HL-60/S4 treated with retinoic acid at 250 ng/mL for 4 days and 3 days (cell line): ENCODE data around the gene SLC22A14.
"Not testable (repeated sequence)": the region's sequence is repeated elsewhere in the genome, so short reads cannot be mapped to it uniquely, and the experiment has no call there.

ENCODE experiments used
- in situ Hi-C: fragments of 300-500 bp; cut with MboI; formaldehyde crosslinking; loops from 2 replicates; pipeline ENCODE4 v1.7.0; 2022; ENCODE audit warnings: low sequenced_read_pairs

SLC22A14 gene

DNA sequence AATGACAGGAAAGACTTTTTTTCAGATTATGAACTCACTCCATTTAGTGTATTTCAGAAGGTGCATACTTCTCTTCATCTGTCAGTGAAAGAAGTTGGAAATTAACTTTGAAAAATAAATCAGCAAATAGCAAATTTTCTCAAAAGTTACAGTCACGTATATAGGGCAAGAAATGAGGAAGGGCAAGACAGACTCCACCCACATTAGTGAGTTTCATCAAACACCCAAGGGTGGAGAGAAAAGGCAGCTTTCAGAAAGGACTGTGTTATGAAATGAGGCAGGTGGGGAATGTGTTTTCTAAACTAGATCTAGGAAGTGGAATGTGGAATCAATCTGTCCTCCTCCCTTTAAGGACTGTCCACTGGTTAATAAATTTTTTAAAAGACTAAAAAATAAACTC lies 13.6 kb upstream of the SLC22A14 start:
- in situ Hi-C loops = no loop called here

DNA sequence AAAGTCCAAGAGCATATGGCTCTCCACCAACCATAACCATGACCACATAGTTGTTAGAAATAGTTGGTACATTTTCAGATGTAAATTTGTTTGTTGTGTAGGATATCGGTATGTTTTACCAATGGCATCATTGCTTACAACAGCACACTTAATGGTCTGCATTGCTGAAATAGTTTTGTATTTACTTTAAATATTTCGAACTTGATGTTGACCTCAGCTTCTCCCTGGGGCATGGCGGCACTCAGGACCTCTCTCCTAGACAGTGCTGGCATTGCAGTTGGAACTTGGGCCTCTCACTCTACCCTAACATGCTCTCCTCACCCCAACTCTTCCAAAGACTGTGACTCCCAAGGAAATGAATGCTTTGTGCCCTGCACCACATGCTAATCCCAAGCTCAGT lies 11.5 kb upstream of the SLC22A14 start:
- in situ Hi-C loops = no loop called here

DNA sequence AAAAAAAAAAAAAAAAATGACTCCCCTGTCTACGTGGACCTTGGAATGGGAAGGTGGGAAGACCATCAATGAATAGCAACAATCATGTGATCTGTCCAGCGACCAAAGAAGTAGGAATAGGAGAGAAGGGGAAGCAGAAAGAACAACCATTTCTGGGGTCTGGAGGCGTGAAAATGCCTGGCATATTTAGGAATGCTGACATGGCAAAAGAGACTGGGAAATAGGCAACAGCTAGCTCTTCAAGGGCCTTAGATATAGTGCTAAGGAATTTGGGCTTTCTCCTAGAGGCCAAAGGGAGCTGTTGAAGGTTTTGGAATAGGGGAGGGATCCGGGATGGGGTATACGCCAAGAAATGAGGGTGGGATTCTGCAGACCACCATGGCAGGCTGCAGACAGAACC lies 10.5 kb upstream of the SLC22A14 start:
- in situ Hi-C loops = no loop called here

DNA sequence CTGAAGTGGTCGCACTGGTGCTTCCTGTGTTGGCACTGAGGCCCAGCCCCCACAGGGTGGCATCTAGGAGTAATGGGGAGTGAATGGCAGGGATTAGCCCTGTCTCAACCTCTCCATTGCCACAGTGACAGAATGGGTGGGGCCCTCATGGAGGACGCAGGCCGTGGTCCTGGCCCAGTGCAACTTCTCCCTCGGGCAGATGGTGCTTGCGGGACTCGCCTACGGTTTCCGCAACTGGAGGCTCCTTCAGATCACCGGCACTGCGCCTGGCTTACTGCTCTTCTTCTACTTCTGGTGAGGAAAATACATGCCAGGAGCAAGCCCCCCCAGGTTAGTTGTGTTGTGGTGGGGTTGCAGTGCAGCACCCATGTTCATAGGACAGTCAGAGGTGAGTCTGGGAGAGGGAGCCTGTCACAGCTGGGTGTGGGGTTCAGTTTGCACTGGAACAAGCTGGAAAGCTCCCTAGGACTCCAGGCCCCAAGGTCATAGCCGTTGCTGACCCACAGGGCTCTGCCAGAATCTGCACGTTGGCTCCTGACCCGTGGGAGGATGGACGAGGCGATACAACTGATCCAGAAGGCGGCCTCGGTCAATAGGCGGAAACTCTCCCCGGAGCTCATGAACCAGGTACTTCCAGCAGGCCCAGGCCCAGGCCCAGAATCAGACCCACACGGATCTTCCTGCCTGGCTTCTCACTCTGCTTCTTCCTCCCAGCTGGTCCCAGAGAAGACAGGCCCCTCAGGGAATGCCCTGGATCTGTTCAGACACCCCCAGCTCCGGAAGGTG lies 7.0 kb upstream of the SLC22A14 start:
- in situ Hi-C loops = no loop called here

DNA sequence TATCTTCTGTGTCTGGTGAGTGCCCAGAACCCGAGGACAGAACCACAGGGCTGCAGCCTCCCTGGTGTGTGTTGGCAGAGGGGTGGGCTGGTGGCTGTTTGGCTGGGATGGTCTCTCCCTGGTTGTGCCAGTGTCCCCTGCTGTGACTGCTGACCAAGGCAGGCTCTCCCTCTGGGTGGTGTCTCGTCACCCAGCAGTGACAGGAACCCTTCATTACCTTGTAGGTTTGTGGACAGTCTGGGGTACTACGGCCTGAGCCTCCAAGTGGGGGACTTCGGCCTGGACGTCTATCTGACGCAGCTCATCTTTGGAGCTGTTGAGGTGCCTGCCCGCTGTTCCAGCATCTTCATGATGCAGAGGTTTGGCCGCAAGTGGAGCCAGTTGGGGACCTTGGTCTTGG lies 6.4 kb upstream of the SLC22A14 start:
- in situ Hi-C loops = no loop called here

DNA sequence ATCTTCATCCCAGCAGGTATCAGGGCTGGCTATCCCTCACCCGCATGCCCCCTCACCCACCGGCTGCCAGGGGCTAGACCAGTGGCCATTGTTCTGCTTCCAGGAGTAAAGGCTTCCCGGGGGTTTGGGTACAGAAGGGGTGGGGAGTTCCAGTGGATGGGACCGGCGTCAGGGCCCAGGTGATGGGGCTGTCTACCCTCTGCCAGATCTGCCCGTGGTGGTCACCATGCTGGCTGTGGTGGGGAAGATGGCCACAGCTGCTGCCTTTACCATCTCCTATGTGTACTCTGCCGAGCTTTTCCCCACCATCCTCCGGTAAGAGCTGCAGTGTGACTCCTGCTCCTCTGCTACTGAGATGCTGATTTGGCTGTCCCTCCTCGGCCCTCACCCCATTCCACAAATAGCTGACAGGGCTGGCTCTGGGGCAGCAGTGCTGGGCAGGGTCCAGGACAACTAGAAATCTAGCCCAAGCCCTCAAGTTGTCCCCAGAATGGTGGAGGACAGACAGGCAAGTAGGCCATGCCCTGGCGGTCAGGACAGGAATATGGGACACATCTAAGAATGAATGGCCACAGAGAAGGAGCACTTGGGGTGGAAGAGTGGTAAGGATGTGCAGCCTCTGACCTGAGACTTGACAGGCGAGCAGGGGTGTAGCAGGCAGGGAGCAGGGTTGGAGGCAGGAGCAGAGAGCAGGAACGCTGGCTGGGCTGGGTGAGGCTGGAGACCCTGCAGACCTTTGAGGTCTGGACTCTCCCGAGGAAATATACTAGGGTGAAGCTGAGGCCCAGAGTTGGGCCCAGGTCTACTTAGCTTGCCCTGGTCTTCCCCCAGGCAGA lies 5.8 kb upstream of the SLC22A14 start:
- in situ Hi-C loops = no loop called here

DNA sequence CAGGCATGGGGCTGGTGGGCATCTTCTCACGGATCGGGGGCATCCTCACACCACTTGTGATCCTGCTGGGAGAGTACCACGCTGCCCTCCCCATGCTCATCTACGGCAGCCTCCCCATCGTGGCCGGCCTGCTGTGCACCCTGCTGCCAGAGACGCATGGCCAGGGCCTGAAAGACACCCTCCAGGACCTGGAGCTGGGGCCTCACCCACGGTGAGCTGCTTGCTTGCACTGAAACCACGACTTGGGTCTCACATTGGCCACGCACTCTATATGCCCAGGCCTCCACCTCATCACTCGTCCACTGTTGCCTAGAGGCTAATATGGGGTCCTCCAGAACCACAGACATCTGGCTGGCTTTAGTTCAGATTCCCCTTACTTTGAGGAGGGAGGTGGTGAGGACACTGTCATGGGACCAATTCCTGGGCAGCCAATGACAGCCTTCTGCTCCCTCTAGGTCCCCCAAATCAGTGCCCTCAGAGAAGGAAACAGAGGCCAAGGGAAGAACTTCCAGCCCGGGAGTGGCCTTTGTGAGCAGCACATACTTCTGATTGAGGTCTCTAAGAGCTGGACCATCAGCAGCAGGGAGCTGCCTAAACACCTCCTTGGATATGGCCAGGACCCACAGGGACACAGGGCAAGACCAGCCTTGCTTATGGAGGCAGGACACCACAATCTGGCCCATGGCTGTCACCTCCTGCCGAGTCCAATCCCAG lies 5.0 kb upstream of the SLC22A14 start:
- in situ Hi-C loops = no loop called here

DNA sequence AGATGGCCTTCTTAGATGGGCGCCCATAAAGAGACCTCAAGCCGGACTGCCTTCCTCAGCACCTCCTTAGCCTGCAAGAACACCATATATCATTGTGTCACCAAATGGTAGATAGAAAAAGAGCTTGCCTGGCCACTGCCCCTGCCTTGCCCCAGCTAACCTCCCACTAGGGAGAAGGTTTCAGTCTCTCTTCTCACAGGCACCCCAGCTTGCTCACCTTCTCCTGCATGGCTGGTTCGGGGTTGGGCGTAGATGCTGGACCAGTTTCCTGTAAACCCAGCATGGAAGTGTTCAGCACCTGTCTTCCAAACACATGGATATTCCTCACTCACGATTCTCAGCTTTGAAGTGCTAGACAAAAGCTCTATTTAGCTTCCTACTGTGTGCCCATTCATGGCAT lies 3.3 kb upstream of the SLC22A14 start:
- in situ Hi-C loops = no loop called here

DNA sequence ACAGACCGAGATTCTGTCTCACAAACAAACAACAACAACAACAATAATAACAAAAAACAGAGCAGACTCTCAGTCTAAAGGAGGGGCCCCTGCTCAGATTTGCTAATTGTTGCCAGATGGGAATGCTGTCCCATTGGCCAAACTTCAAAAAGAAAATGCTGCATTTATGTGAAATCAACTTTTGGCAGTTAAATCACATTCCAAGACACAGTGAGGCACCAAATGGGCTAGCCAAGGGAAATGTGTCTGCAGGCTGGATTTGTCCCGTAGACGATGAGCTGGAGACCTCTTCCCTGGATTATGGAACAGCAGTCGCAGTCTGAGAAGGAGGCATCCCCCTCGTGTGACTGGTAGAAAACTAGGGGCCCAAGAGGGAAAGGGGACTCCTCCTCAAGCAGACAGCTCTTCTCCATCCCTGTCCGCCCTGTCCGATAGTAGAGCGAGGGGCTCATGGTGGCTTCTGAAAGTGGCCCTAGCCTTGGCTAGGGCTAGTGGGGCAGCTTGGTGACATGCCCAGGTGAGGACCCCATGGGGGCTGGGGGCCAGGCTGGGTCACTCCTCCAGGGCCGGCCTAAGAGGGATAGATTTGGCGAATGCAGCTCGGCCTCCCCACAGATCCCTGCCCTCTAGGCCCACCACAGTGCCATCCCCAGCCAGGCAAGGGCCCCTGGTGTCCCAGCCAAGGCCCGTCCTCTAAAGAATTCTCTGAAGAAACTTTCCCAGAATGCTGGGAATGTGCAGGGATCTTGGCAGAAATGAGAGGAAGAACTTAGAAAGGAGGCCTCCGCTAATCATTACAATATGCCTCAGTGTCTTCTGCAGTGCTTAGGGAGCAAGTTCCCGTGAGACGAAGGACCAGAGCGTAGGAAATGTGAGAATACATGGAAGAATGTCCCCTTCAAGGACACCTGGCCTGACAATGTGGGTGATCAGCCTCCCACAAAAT lies 2.0 kb downstream of the SLC22A14 start:
- in situ Hi-C loops = no loop called here

DNA sequence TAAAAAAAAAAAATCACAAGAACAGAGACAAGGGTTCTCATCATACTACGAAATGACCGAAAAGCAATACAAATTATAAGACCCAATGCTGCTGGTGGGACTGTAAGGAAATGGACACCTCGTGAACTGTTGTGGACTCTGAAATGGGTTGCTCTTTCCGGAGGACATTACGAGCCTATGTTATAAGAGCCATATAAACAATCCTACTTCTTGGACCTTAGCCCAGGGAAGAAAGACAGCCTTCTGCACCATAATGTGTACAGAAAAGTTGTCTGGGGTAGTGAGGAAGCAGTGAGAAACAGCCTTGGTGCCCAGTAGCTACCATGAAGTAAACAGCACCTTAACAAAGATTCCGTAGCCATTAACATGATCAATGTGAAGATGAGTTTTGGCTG lies 2.7 kb downstream of the SLC22A14 start:
- in situ Hi-C loops = no loop called here

DNA sequence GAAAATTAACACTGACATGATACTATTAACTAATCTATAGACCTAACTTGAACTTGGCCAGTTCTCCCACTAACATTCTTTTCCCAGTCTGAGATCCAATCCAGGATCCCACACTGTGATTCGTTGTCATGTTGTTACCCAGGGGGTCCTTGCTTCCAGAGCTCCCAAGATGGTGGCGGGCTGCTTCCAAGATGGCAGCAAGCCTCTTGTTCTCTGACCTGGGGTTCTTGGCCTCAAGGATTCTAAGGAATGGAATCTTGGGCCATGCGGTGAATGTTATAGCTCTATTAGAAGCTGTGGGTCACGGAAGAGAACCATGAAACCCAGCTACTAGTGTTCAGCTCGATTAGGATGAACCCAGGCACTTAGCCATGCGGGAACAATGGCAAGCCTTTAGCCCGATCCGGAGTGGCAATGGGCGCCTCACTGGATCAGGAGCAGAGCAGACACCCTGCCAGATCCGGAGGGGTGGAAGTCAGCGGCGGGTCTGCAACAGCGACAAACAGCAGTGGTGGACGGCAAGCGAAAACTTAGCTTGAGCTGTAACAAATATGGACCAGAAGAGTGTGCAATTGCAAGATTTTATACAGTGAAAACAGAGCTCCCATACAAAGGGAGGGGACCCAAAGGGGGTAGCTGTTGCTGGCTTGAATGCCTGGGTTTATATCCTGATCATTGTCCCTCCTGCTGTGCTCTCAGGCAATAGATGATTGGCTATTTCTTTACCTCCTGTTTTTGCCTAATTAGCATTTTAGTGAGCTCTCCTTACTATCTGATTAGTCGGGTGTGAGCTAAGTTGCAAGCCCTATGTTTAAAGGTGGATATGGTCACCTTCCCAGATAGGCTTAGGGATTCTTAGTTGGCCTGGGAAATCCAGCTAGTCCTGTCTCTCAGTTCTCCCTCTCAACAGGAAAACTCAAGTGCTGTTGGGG lies 7.5 kb downstream of the SLC22A14 start:
- in situ Hi-C loops = not testable (repeated sequence)

DNA sequence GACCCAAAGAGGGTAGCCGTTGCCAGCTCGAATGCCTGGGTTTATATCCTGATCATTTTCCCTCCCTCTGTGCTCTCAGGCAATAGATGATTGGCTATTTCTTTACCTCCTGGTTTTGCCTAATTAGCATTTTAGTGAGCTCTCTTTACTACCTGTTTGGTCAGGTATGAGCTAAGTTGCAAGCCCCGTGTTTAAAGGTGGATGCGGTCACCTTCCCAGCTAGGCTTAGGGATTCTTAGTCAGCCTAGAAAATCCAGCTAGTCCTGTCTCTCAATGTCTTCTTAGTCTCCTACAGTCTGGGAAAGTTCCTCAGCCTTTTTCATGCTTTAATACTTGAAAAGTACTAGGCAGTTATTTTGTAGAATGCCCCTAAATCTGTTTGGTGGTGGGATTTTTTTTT lies 15.0 kb downstream of the SLC22A14 start:
- in situ Hi-C loops = not testable (repeated sequence)

DNA sequence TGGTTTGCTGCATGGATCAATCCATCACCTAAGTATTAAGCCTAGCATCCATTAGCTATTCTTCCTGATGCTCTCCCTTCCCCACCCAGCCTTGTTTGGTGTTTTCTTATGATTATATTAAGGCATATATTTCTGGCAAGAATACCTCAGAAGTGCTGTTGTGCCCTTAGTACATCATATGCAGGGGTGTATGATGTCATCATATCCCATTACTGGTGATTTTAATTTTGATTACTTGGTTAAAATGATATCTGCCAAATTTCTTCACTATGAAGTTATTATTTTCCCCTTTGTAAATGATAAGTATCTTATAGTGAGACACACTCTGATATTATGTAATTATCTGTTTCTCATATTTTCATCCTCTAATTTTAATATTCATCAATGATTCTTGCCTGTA lies 15.4 kb downstream of the SLC22A14 start:
- in situ Hi-C loops = no loop called here

DNA sequence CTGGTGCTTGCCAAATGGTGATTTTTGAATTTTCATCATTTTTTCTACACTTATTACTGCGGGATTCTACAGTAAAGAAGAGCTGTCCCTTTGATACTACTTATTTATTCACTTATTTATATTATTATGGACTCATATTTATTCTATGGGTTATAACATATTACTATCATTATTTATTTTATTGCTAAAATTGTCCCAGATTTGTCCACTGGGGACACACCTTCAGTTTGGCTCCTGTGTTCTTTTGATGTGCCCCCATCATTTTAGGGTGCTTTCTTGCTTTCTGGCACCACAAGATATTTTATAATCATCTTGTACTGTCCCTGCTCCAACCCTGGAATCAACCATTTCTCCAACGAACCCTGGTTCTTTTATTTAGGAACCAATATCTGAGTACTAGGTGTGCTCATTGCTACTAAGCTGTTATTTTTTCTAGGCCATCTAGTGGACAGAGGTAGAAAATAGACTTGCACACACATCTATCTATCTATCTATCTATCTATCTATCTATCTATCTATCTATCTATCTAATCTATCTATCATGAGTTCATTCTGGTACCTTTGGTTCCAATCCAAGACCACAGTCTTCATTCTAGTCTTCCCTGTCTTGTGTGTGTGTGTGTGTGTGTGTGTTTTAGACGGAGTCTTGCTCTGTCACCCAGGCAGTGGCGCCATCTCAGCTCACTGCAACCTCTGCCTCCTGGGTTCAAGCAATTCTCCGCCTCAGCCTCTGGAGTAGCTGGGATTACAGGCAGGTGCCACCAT lies 16.0 kb downstream of the SLC22A14 start:
- in situ Hi-C loops = no loop called here

DNA sequence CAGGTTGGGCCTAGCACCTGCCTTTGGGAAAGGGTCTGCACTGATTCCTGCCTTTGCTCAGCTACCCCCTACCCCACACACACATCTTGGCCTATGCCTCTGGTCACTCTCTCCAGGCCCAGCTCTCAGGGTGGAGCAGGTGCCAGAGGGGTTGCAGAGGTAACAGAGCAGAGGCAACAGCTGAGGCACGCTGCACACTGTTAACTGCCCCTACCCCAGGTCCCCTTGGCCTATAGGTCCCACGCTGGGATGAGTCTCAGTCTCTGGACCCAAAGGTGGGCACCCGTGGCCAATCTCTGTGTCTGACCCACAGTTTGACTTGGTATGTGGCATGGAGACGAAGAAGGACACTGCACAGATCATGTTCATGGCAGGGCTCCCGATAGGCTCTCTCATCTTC lies 24.8 kb downstream of the SLC22A14 start:
- in situ Hi-C loops = no loop called here

DNA sequence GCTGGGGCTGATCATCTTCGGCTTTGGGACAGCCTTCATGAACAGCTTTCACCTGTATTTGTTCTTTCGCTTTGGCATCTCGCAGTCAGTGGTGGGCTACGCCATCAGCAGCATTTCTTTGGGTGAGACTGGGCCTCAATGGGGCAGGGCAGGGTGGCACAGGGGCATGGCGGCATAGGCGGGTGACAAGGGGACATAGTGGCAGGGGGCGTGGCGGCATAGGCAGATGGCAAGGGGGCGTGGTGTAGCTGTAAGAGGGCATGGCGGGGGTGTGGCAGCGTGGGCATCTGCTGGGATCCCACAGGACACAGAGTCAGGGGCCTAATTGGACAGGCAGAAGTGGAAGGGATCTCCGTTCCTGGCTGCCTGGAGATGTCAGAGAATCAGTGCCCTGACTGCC lies 25.5 kb downstream of the SLC22A14 start:
- in situ Hi-C loops = no loop called here

DNA sequence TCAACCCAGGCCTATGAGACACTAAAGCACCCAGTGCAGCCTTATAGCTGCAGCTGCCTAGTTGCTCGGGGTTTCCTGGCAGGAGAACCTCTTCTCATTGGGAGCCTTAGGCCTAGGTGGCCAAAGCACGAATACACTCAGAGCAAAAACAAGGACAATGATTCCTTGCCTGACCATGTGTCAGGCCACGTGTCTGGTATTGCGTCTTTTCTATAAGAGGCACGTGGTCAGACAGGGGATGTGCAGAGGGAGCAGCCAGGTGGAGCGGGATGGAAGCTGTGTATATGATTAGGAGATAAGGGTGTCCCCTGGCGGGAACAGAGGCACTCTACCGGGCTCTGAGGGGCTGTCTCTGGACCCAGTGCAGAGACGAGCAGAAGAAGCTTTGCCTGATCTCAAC lies 26.4 kb downstream of the SLC22A14 start:
- in situ Hi-C loops = no loop called here

DNA sequence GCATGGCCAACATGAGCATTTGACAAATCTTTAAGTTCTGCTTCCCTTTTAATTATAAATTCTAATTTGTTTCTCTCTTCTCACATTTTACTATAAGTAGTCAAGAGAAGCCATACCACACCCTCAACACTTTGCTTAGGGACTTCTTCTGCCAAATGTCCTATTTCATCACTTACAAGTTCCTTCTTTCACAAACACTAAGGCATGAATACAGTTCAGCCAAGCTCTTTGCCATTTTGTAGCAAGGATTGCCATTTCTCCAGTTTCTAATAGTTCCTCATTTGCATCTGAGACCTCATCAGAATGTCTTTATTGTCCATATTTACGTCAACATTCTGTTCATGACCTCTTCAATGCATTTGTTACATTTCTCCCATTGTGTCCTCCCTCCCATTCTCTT lies 29.4 kb downstream of the SLC22A14 start:
- in situ Hi-C loops = no loop called here

DNA sequence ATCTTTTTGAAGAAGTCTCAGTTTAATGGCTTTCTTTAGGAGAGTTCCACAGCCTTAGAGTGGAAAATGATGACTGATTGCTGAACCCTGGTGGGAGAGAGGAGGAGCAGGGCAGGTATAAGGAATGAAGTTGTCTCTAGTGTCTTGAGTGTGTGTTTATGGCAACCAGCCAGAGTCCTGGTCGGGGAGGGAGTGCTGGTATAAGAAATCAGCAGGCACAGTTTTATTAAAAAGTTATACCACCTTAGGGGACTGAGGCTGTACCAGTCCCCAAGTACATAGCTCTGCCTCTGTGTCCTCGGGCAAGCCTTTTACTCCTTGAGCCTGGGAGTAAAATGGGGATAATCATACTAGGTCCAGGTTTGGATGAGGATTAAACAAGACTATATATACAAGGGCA lies 29.8 kb downstream of the SLC22A14 start:
- in situ Hi-C loops = no loop called here
